GM12878 (cell line): ENCODE measurements around the gene PRAC2. TPM values are rescaled to one million over a fixed set of nuclear protein-coding genes. Genes with fewer than 3 reads are reported as not detected.

Experiments
- ATAC-seq: fragments of 200-7000 bp; cut with Tn5 transposase; 3 replicates; pipeline ENCODE4 v1.9.1; 2020; ENCODE audit warnings: mild to moderate bottlenecking, moderate library complexity
- BruUV-seq: library from RNA; stranded (reverse); fragments of 400-500 nt; replicated peaks from 2 replicates; lab custom pipeline; 2021; lab: Mats Ljungman, UMichigan
- CTCF ChIA-PET: fragments of 300-600 bp; sonication (Branson Sonifier 250); formaldehyde crosslinking; extraction: SDS; loops from one replicate; lab custom pipeline; 2021; ENCODE audit warnings: inconsistent platforms; lab: Yijun Ruan, JAX
- POLR2A ChIA-PET: fragments of 350-600 bp; formaldehyde crosslinking; extraction: SDS; loops from one replicate; lab custom pipeline; 2021; ENCODE audit warnings: inconsistent platforms; lab: Charles Lee
- RAD21 ChIA-PET: fragments of 300-600 bp; sonication (Branson Sonifier 250); formaldehyde crosslinking; loops from one replicate; lab custom pipeline; 2023; ENCODE audit warnings: antibody characterized with exemption; ENCODE audit not compliant: unreplicated experiment; lab: Charles Lee
- SMC1A ChIA-PET: fragments of 300-600 bp; sonication (Branson Sonifier 250); formaldehyde crosslinking; loops from one replicate; lab custom pipeline; 2023; ENCODE audit not compliant: unreplicated experiment, uncharacterized antibody; lab: Charles Lee
- DNase-seq: peaks from one replicate; pipeline ENCODE4 v3.0.0-alpha.2; 2011; ENCODE audit warnings: low read depth, low spot score
- FAIRE-seq: peaks from 3 replicates; lab custom pipeline; 2011; peaks lifted over from hg19 to GRCh38; lab: Jason Lieb, UNC
- H2AFZ ChIP-seq: 2 replicates; pipeline ENCODE4 v1.6.0; 2011; ENCODE audit warnings: low read depth, low read length, control low read depth; ENCODE audit not compliant: control insufficient read depth
- H3K27ac ChIP-seq: 2 replicates; pipeline ENCODE4 v1.5.1; 2011; ENCODE audit warnings: control low read depth; ENCODE audit not compliant: control insufficient read depth, insufficient read depth
- H3K27me3 ChIP-seq, 2 experiments: replicated peaks in 1 of 2; 2 replicates each; pipeline versions ENCODE4 v1.6.0 to v1.6.1; 2011; ENCODE audit warnings: low read length in 1 of 2; ENCODE audit not compliant: control insufficient read depth in 2 of 2, insufficient read depth in 2 of 2
- H3K36me3 ChIP-seq, 2 experiments: 2 replicates each; pipeline ENCODE4 v1.5.1; 2011; ENCODE audit warnings: low read length in 1 of 2; ENCODE audit not compliant: control insufficient read depth in 2 of 2, insufficient read depth in 2 of 2
- H3K4me1 ChIP-seq: 2 replicates; pipeline ENCODE4 v1.6.1; 2011; ENCODE audit warnings: mild to moderate bottlenecking, low read length, moderate library complexity, mixed read lengths; ENCODE audit not compliant: control insufficient read depth, insufficient read depth
- H3K4me2 ChIP-seq: 2 replicates; pipeline ENCODE4 v1.6.0; 2011; ENCODE audit warnings: control low read depth; ENCODE audit not compliant: control insufficient read depth, insufficient read depth
- H3K4me3 ChIP-seq: fragments of 200-600 bp; sonication (generic); 2 replicates; pipeline ENCODE4 v1.5.1; 2016
- H3K79me2 ChIP-seq: 2 replicates; pipeline ENCODE4 v1.6.0; 2011; ENCODE audit warnings: low read length; ENCODE audit not compliant: control insufficient read depth, insufficient read depth
- H3K9ac ChIP-seq: 2 replicates; pipeline ENCODE4 v1.8.0; 2011; ENCODE audit warnings: low read length, control low read depth, mixed read lengths; ENCODE audit not compliant: control insufficient read depth, insufficient read depth
- H3K9me3 ChIP-seq: replicated peaks from 3 replicates; pipeline ENCODE4 v1.5.1; 2011; ENCODE audit warnings: mild to moderate bottlenecking, low read length; ENCODE audit not compliant: control insufficient read depth, insufficient read depth
- H4K20me1 ChIP-seq: 2 replicates; pipeline ENCODE4 v1.6.0; 2011; ENCODE audit not compliant: control insufficient read depth, insufficient read depth
- BCL3 ChIP-seq: IDR thresholded peaks from 2 replicates; pipeline ENCODE4 v1.6.1; 2011; ENCODE audit warnings: borderline replicate concordance, low read depth, mild to moderate bottlenecking, moderate library complexity, low read length; ENCODE audit not compliant: insufficient read depth, poor library complexity, severe bottlenecking
- CREB1 ChIP-seq: IDR thresholded peaks from 2 replicates; pipeline ENCODE4 v1.6.1; 2012; ENCODE audit warnings: low read depth, mild to moderate bottlenecking, inconsistent platforms
- CTCF ChIP-seq, 3 experiments: IDR thresholded peaks in 2 of 3; conservative IDR thresholded peaks in 1 of 3; 2 replicates each; pipeline ENCODE4 v1.5.1; 2011; ENCODE audit warnings: low read depth in 3 of 3, low read length in 3 of 3, mild to moderate bottlenecking in 3 of 3, control low read depth in 2 of 3, moderate library complexity in 2 of 3, inconsistent platforms in 1 of 3, mixed read lengths in 1 of 3; ENCODE audit not compliant: control insufficient read depth in 2 of 3, insufficient read depth in 1 of 3; ENCODE audit errors: extremely low read depth in 1 of 3
- E2F8 ChIP-seq: fragments of 450-650 bp; IDR thresholded peaks from 2 replicates; pipeline ENCODE4 v1.6.1; 2018; ENCODE audit warnings: mild to moderate bottlenecking, low read depth, moderate library complexity; ENCODE audit not compliant: partially characterized antibody
- HDAC6 ChIP-seq: fragments of 200-600 bp; sonication (generic); IDR thresholded peaks from one replicate; pipeline ENCODE4 v1.8.0; 2017; ENCODE audit warnings: antibody characterized with exemption; ENCODE audit not compliant: unreplicated experiment
- MTA2 ChIP-seq: fragments of 450-650 bp; IDR thresholded peaks from 2 replicates; pipeline ENCODE4 v1.6.1; 2016; ENCODE audit warnings: low read depth, mild to moderate bottlenecking, moderate library complexity
- SKIL ChIP-seq: fragments of 450-650 bp; IDR thresholded peaks from 2 replicates; pipeline ENCODE4 v1.6.1; 2017; ENCODE audit warnings: mild to moderate bottlenecking, low read depth, inconsistent platforms; ENCODE audit not compliant: poor library complexity, severe bottlenecking
- TBL1XR1 ChIP-seq: IDR thresholded peaks from 2 replicates; pipeline ENCODE4 v1.6.1; 2012; ENCODE audit warnings: low read depth, low read length, improper control_type of control experiment
- ZBTB4 ChIP-seq: fragments of 450-650 bp; formaldehyde crosslinking; IDR thresholded peaks from 2 replicates; pipeline ENCODE4 v1.4.0; 2022; ENCODE audit warnings: mild to moderate bottlenecking, moderate library complexity
- WGBS: methylation state at CpG from one replicate; pipeline ENCODE4 v1.1.6; 2016; ENCODE audit warnings: low lambda C conversion rate; ENCODE audit not compliant: insufficient replicate concordance, insufficient coverage; ENCODE audit errors: missing lambda C conversion rate; 5-methylcytosine and 5-hydroxymethylcytosine counted together
- in situ Hi-C: fragments of 300-500 bp; cut with MboI; formaldehyde crosslinking; loops from 9 replicates; pipeline ENCODE4 v1.14.3; 2018; ENCODE audit warnings: mixed read lengths
- intact Hi-C: fragments of 100-400 bp; cut with micrococcal nuclease; formaldehyde crosslinking; loops from one replicate; pipeline ENCODE4 v1.14.2; 2022; ENCODE audit not compliant: unreplicated experiment
- polyA plus RNA-seq, 11 experiments: library from polyadenylated mRNA; depleted of rRNA in 4 of 11; unstranded in 6 of 11; stranded (reverse) in 5 of 11; fragments of >200 nt; fragmentation: Nextera tagmentation in 4 of 11; fragmentation: Illumina TruSeq in 1 of 11; extraction: Ambion mirVana in 4 of 11; extraction: Trizol in 1 of 11; gene quantifications; 1 replicate in 1 of 11; 2 replicates in 10 of 11; pipeline versions ENCODE4 v1.2.1 to v1.2.3, GENCODE V29; 2011 to 2016; ENCODE audit warnings: inconsistent platforms in 2 of 11, missing spikeins in 2 of 11, low read depth in 1 of 11
- total RNA-seq, 4 experiments: library from RNA; depleted of rRNA in 3 of 4; stranded (reverse); fragments of >200 nt in 3 of 4; fragmentation: Illumina TruSeq in 1 of 4; extraction: Trizol in 1 of 4; gene quantifications; 2 replicates each; pipeline versions ENCODE4 v1.2.1 to v1.2.3, GENCODE V29; 2013 to 2021

The PRAC2 gene
- total and polyA plus RNA-seq, 10 of the 15 experiments (the other 5 are each of a cell fraction or from before 2014, with no cell fraction given) = 0.31 TPM; not detected in 9

GRCh38 chr17:48725004-48725287, 2.0 kb downstream of the PRAC2 start:
- in situ Hi-C loops (loop anchor here (5.0 kb wide), 1 partner anchor 157 kb away; no protein-coding TSS in a partner anchor), intact Hi-C loops (no loop called here)
- ChIA-PET RAD21 (interaction anchor here (0.6 to 5.5 kb wide), 10 partner anchors 46 to 530 kb away, joined by 3 to 67 read pairs (median 4); no protein-coding TSS in a partner anchor), CTCF (interaction anchor here (0.8 to 7.5 kb wide), 19 partner anchors 15 to 338 kb away, joined by 3 to 108 read pairs (median 5); no protein-coding TSS in a partner anchor), POLR2A (no interaction called here), SMC1A (interaction anchor here (1.0 to 3.9 kb wide), 7 partner anchors 15 to 154 kb away, joined by 3 to 26 read pairs (median 6); no protein-coding TSS in a partner anchor)
- Histone ChIP-seq H3K9ac (no peak overlapping the region), H3K4me1 (no peaks in the 10 kb centered on the region; the same call in 1 of the 2 replicates), H3K4me2 (no peak overlapping the region), H3K27me3 (peaks cover 32 to 54% of the 10 kb centered on the region in 2 experiments), H3K4me3 (no peak overlapping the region), H3K36me3 (no peaks in the 10 kb centered on the region), H3K9me3 (no peaks in the 10 kb centered on the region; the same call in 2 of the 3 replicates), H4K20me1 (no peaks in the 10 kb centered on the region), H3K27ac (no peak overlapping the region), H3K79me2 (no peaks in the 10 kb centered on the region), H2AFZ (no peak overlapping the region)
- 9% methylated on average over 16 of the region's 16 CpGs for WGBS
- no peak for FAIRE-seq
- DNase-seq = no peak
- BruUV-seq = no TSS peak
- ATAC-seq = no peak; the same call in 2 of the 3 replicates
- TF ChIP-seq SKIL (no peak), CREB1 (no peak), ZBTB4 (CRISPR knock-in tag) (no peak), BCL3 (no peak), MTA2 (no peak), E2F8 (no peak), TBL1XR1 (no peak), CTCF (IDR thresholded peaks at IDR 0.05 in 2 of 3, conservative IDR thresholded peaks at IDR 0.05 in 1 of 3; ENCODE audit: control insufficient read depth in 2 of 3, extremely low read depth in 1 of 3, insufficient read depth in 1 of 3, low read depth in 3 of 3, low read length in 3 of 3) (no peak), HDAC6 (no peak)
